Measurements from ENCODE around the gene TNS3. TPM values are rescaled to one million over a fixed set of nuclear protein-coding genes. Genes with fewer than 3 reads are reported as not detected.

TNS3 gene
- polyA plus RNA-seq, 6 donors from 2014 or later: 1.5 to 6.3 (median 4.8) TPM

GRCh38 chr7:47328392-47329319, 253.3 kb downstream of the TNS3 start:
- Mint-ChIP-seq H3K9me3 (no peaks in the 10 kb centered on the region), H3K27ac (peak overlapping the region in 3 of 6 donors; percentile 0 to 88 (median 70)), H3K27me3 (no peaks in the 10 kb centered on the region), H3K4me1 (peaks cover 5 to 13% (median 7%) of the 10 kb centered on the region in 3 donors), H3K4me3 (peak overlapping the region in 1 of 8 donors; percentile 39), H3K36me3 (no peaks in the 10 kb centered on the region)
- ATAC-seq (ENCODE audit: low read depth in 2 of 2) (no peak), DNase-seq (no peak)

- no peaks in the 10 kb centered on the region for H3K27me3 Mint-ChIP-seq
- DNase-seq (no peak), ATAC-seq (ENCODE audit: low read depth in 2 of 2) (no peak)
- H3K4me1 Mint-ChIP-seq: peaks cover 5 to 13% (median 7%) of the 10 kb centered on the region in 3 donors
- no peaks in the 10 kb centered on the region for H3K9me3 Mint-ChIP-seq
- no peaks in the 10 kb centered on the region for H3K36me3 Mint-ChIP-seq
- peak overlapping the region in 1 of 6 donors; percentile 88 for H3K27ac Mint-ChIP-seq
- no peak overlapping the region for H3K4me3 Mint-ChIP-seq
Measured at GRCh38 chr7:47327698-47328391, 254.1 kb downstream of the TNS3 start.

- no peak for ATAC-seq (ENCODE audit: low read depth in 2 of 2)
- no peaks in the 10 kb centered on the region for H3K9me3 Mint-ChIP-seq
- peaks cover 5 to 13% (median 7%) of the 10 kb centered on the region in 3 donors for H3K4me1 Mint-ChIP-seq
- H3K4me3 Mint-ChIP-seq: no peak overlapping the region
- H3K27ac Mint-ChIP-seq: no peak overlapping the region
- DNase-seq: no peak
- no peaks in the 10 kb centered on the region for H3K27me3 Mint-ChIP-seq
- no peaks in the 10 kb centered on the region for H3K36me3 Mint-ChIP-seq
Measured at GRCh38 chr7:47327346-47327697, 254.6 kb downstream of the TNS3 start.

GRCh38 chr7:47326808-47327207, 255.1 kb downstream of the TNS3 start:
- no peak overlapping the region for H3K27ac Mint-ChIP-seq
- H3K4me1 Mint-ChIP-seq: peaks cover 5 to 13% (median 7%) of the 10 kb centered on the region in 3 donors
- H3K4me3 Mint-ChIP-seq: no peak overlapping the region
- no peaks in the 10 kb centered on the region for H3K9me3 Mint-ChIP-seq
- H3K27me3 Mint-ChIP-seq: no peaks in the 10 kb centered on the region
- H3K36me3 Mint-ChIP-seq: peaks cover under 1 to 3% of the 10 kb centered on the region in 2 donors
- ATAC-seq (ENCODE audit: low read depth in 2 of 2) (no peak), DNase-seq (no peak)

GRCh38 chr7:47326220-47326619, 255.7 kb downstream of the TNS3 start:
- H3K27ac Mint-ChIP-seq: no peak overlapping the region
- peaks cover 5 to 13% (median 7%) of the 10 kb centered on the region in 3 donors for H3K4me1 Mint-ChIP-seq
- no peaks in the 10 kb centered on the region for H3K9me3 Mint-ChIP-seq
- H3K4me3 Mint-ChIP-seq: no peak overlapping the region
- ATAC-seq (ENCODE audit: low read depth in 2 of 2) (no peak), DNase-seq (no peak)
- H3K36me3 Mint-ChIP-seq: peaks cover 5 to 9% of the 10 kb centered on the region in 2 donors
- no peaks in the 10 kb centered on the region for H3K27me3 Mint-ChIP-seq

- H3K36me3 Mint-ChIP-seq: peaks cover 11 to 18% of the 10 kb centered on the region in 2 donors
- H3K4me1 Mint-ChIP-seq: peaks cover 5 to 13% (median 7%) of the 10 kb centered on the region in 3 donors
- H3K27ac Mint-ChIP-seq: peak overlapping the region in 1 of 6 donors; percentile 31
- no peak overlapping the region for H3K4me3 Mint-ChIP-seq
- H3K9me3 Mint-ChIP-seq: no peaks in the 10 kb centered on the region
- ATAC-seq (ENCODE audit: low read depth in 2 of 2): no peak
- no peak for DNase-seq
- no peaks in the 10 kb centered on the region for H3K27me3 Mint-ChIP-seq
Measured at GRCh38 chr7:47325337-47325736, 256.6 kb downstream of the TNS3 start.

- H3K9me3 Mint-ChIP-seq: no peaks in the 10 kb centered on the region
- no peaks in the 10 kb centered on the region for H3K27me3 Mint-ChIP-seq
- no peak for ATAC-seq (ENCODE audit: low read depth in 2 of 2)
- H3K4me1 Mint-ChIP-seq: peaks cover 5 to 9% (median 7%) of the 10 kb centered on the region in 3 donors
- no peak for DNase-seq
- no peak overlapping the region for H3K4me3 Mint-ChIP-seq
- H3K27ac Mint-ChIP-seq: peak overlapping the region in 1 of 6 donors; percentile 53
- H3K36me3 Mint-ChIP-seq: peaks cover 11 to 20% of the 10 kb centered on the region in 2 donors
Measured at GRCh38 chr7:47323904-47324303, 258.0 kb downstream of the TNS3 start.

GRCh38 chr7:47322731-47323130, 259.2 kb downstream of the TNS3 start:
- Mint-ChIP-seq H3K36me3 (peaks cover 20% of the 10 kb centered on the region in 2 donors), H3K9me3 (peaks cover 0 to 6% (median 0%) of the 10 kb centered on the region in 7 donors), H3K4me3 (no peak overlapping the region), H3K27ac (no peak overlapping the region), H3K4me1 (peaks cover 0 to under 1% (median 0%) of the 10 kb centered on the region in 3 donors), H3K27me3 (no peaks in the 10 kb centered on the region)
- ATAC-seq (ENCODE audit: low read depth in 2 of 2): no peak
- DNase-seq: no peak

GRCh38 chr7:47320296-47320695, 261.6 kb downstream of the TNS3 start:
- DNase-seq (no peak), ATAC-seq (ENCODE audit: low read depth in 2 of 2) (no peak)
- H3K9me3 Mint-ChIP-seq: peaks cover 0 to 6% (median 0%) of the 10 kb centered on the region in 7 donors
- H3K27me3 Mint-ChIP-seq: no peaks in the 10 kb centered on the region
- no peak overlapping the region for H3K4me3 Mint-ChIP-seq
- H3K27ac Mint-ChIP-seq: no peak overlapping the region
- peaks cover 20 to 26% of the 10 kb centered on the region in 2 donors for H3K36me3 Mint-ChIP-seq
- peaks cover 0 to 6% (median 0%) of the 10 kb centered on the region in 3 donors for H3K4me1 Mint-ChIP-seq

- peaks cover 20 to 26% of the 10 kb centered on the region in 2 donors for H3K36me3 Mint-ChIP-seq
- H3K4me3 Mint-ChIP-seq: no peak overlapping the region
- H3K27me3 Mint-ChIP-seq: no peaks in the 10 kb centered on the region
- peaks cover 0 to 7% (median 0%) of the 10 kb centered on the region in 3 donors for H3K4me1 Mint-ChIP-seq
- peaks cover 0 to 6% (median 0%) of the 10 kb centered on the region in 7 donors for H3K9me3 Mint-ChIP-seq
- ATAC-seq (ENCODE audit: low read depth in 2 of 2) (no peak), DNase-seq (no peak)
- H3K27ac Mint-ChIP-seq: peak overlapping the region in 2 of 6 donors; percentile 41 to 59
Measured at GRCh38 chr7:47318395-47319182, 263.3 kb downstream of the TNS3 start.

- Mint-ChIP-seq H3K36me3 (peaks cover 26% of the 10 kb centered on the region in 2 donors), H3K4me1 (peaks cover 0 to 7% (median 0%) of the 10 kb centered on the region in 3 donors), H3K27ac (no peak overlapping the region), H3K27me3 (no peaks in the 10 kb centered on the region), H3K4me3 (no peak overlapping the region), H3K9me3 (peaks cover 0 to 6% (median 0%) of the 10 kb centered on the region in 7 donors)
- ATAC-seq (ENCODE audit: low read depth in 2 of 2) (no peak), DNase-seq (no peak)
Measured at GRCh38 chr7:47317487-47317886, 264.4 kb downstream of the TNS3 start.

- no peaks in the 10 kb centered on the region for H3K27me3 Mint-ChIP-seq
- no peak for ATAC-seq (ENCODE audit: low read depth in 2 of 2)
- no peak overlapping the region for H3K4me3 Mint-ChIP-seq
- peaks cover 6 to 14% of the 10 kb centered on the region in 2 donors for H3K36me3 Mint-ChIP-seq
- H3K4me1 Mint-ChIP-seq: peaks cover 0 to 7% (median 0%) of the 10 kb centered on the region in 3 donors
- no peak for DNase-seq
- H3K9me3 Mint-ChIP-seq: peaks cover 3 to 18% (median 6%) of the 10 kb centered on the region in 7 donors
- peak overlapping the region in 3 of 6 donors; percentile 72 to 75 (median 73) for H3K27ac Mint-ChIP-seq
Measured at GRCh38 chr7:47314728-47315607, 266.9 kb downstream of the TNS3 start.

Data from naive B cell (primary cell).